Measurements from ENCODE around the gene IGF2R.

IGF2R gene

DNA sequence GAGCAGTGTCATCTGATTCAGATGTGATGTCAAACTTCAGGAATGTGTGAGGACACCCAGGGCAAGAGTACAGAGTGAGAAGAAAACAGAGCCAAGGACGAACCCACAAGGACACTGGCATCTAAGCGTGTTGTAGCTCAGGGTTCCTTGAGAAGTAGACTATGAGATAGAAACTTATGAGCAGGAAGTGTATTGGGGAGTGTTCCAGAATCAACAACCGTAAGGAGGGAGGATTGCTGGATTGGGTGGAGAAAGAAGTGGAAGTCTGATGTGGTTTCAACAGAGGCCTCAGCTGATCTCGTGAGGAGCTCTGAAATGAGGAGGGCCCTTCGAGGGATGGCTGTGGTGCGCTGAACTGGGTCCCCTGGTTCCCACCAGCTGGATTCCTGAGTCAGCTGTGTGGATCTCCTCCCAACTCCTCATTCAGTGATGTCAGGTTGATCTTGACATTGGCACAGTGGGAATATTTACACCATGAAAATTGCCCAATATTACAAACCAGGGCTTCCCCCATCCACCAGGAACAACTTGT, 25.7 kb upstream of the IGF2R start:
- no peak for TF ChIP-seq CTCF (IDR thresholded peaks at IDR 0.05; ENCODE audit: low read depth, low read length)

GRCh38 chr6:159943968-159944598, 24.8 kb upstream of the IGF2R start:
- no peak for TF ChIP-seq CTCF (IDR thresholded peaks at IDR 0.05; ENCODE audit: low read depth, low read length)
- no peak overlapping the region for H3K4me3 ChIP-seq (ENCODE audit: low read depth, low read length)

More for the DNA sequence above, 25.7 kb upstream of the IGF2R start:
- H3K4me3 ChIP-seq (ENCODE audit: low read depth, low read length): no peak overlapping the region

- no peak overlapping the region for H3K4me3 ChIP-seq (ENCODE audit: low read depth, low read length)
- TF ChIP-seq CTCF (IDR thresholded peaks at IDR 0.05; ENCODE audit: low read depth, low read length): no peak
These were observed 23.0 kb upstream of the IGF2R start for GRCh38 chr6:159945801-159946392.

- no peak for TF ChIP-seq CTCF (IDR thresholded peaks at IDR 0.05; ENCODE audit: low read depth, low read length)
- H3K4me3 ChIP-seq (ENCODE audit: low read depth, low read length): no peak overlapping the region
These were observed 22.0 kb upstream of the IGF2R start for GRCh38 chr6:159946912-159947311.

- TF ChIP-seq CTCF (IDR thresholded peaks at IDR 0.05; ENCODE audit: low read depth, low read length): no peak
- H3K4me3 ChIP-seq (ENCODE audit: low read depth, low read length): no peak overlapping the region
These were observed 20.7 kb upstream of the IGF2R start for GRCh38 chr6:159948199-159948598.

DNA sequence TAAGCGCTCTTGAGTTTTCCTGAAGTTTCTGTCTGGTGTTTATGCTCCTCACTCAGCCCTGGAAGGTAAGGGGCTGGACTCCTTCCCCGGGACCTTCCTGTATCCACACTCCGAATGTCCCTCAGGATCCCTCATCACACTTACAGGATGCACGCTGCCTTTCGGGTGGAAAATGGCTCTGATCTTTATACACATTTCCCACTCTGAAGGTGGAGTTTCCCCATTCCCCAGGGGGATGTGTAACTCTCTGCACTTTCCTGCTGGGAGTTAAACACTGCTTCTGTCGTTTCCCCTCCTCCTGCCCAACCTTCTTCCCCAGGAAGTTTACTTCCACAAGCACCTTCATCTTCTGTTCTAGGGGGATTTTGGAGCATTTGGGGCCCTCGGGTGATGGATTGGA, 17.1 kb upstream of the IGF2R start:
- TF ChIP-seq CTCF (IDR thresholded peaks at IDR 0.05; ENCODE audit: low read depth, low read length): no peak
- H3K4me3 ChIP-seq (ENCODE audit: low read depth, low read length): no peak overlapping the region

- no peak for TF ChIP-seq CTCF (IDR thresholded peaks at IDR 0.05; ENCODE audit: low read depth, low read length)
- no peak overlapping the region for H3K4me3 ChIP-seq (ENCODE audit: low read depth, low read length)
These were observed 16.4 kb upstream of the IGF2R start for GRCh38 chr6:159952289-159953005.

Measured in WI38 (cell line).